B cell (primary cell): ENCODE results near the gene PRKCH. TPM values are rescaled to one million over a fixed set of nuclear protein-coding genes. Genes with fewer than 3 reads are reported as not detected.

Source experiments
- ATAC-seq: fragments of 200-7000 bp; cut with Tn5 transposase; one replicate; pipeline ENCODE4 v1.10.0; 2021; ENCODE audit warnings: low read depth, mild to moderate bottlenecking, moderate number of reproducible peaks, moderate library complexity
- CTCF ChIA-PET: fragments of 350-600 bp; sonication (Branson Sonifier 250); formaldehyde crosslinking; loops from one replicate; lab custom pipeline; 2021; ENCODE audit warnings: antibody characterized with exemption, inconsistent platforms; lab: Charles Lee
- POLR2A ChIA-PET: fragments of 350-600 bp; sonication (Branson Sonifier 250); formaldehyde crosslinking; loops from one replicate; lab custom pipeline; 2021; ENCODE audit warnings: antibody characterized with exemption; lab: Charles Lee
- DNase-seq: peaks from one replicate; pipeline ENCODE4 v3.0.0; 2013
- H2AFZ ChIP-seq: 2 replicates; pipeline ENCODE4 v1.6.1; 2012; ENCODE audit warnings: mild to moderate bottlenecking, low read depth, low read length; ENCODE audit not compliant: insufficient read depth, poor library complexity, severe bottlenecking
- H3K27ac ChIP-seq, 2 donors: 1 replicate in 1 of 2; 2 replicates in 1 of 2; pipeline ENCODE4 v1.5.1; 2012 to 2013; ENCODE audit warnings: low read length in 2 of 2, mild to moderate bottlenecking in 2 of 2, moderate library complexity in 1 of 2
- H3K27me3 ChIP-seq, 4 experiments: fragments of 200-600 bp in 1 of 4; sonication (generic) in 1 of 4; replicated peaks in 1 of 4; 1 replicate in 2 of 4; 2 replicates in 2 of 4; pipeline versions ENCODE4 v1.6.1 to v1.7.0; 2013 to 2016; ENCODE audit warnings: low read length in 3 of 4, mild to moderate bottlenecking in 2 of 4, mixed read lengths in 1 of 4, moderate library complexity in 1 of 4; ENCODE audit not compliant: insufficient read depth in 4 of 4, control insufficient read depth in 3 of 4; ENCODE audit errors: control extremely low read depth in 1 of 4
- H3K36me3 ChIP-seq, 2 experiments: replicated peaks in 1 of 2; 1 replicate in 1 of 2; 2 replicates in 1 of 2; pipeline versions ENCODE4 v1.6.1 to v1.7.1; 2013; ENCODE audit warnings: low read length in 1 of 2; ENCODE audit not compliant: insufficient read depth in 2 of 2, control insufficient read depth in 1 of 2; ENCODE audit errors: control extremely low read depth in 1 of 2, extremely low read depth in 1 of 2
- H3K4me1 ChIP-seq, 2 donors: fragments of 200-600 bp in 1 of 2; sonication (generic) in 1 of 2; 1 replicate in 1 of 2; 2 replicates in 1 of 2; pipeline versions ENCODE4 v1.5.1 to v1.6.1; 2013 to 2017; ENCODE audit warnings: low read length in 2 of 2; ENCODE audit not compliant: control insufficient read depth in 2 of 2, insufficient read depth in 2 of 2
- H3K4me2 ChIP-seq: replicated peaks from 2 replicates; pipeline ENCODE3; 2012; ENCODE audit warnings: mild to moderate bottlenecking, low read depth, low read length; ENCODE audit not compliant: poor library complexity, severe bottlenecking
- H3K4me3 ChIP-seq, 5 experiments: fragments of 200-600 bp in 1 of 5; sonication (generic) in 1 of 5; 1 replicate in 3 of 5; 2 replicates in 2 of 5; pipeline versions ENCODE4 v1.5.1 to v1.7.0; 2011 to 2016; ENCODE audit warnings: low read length in 4 of 5, mild to moderate bottlenecking in 4 of 5, low read depth in 2 of 5, control low read depth in 1 of 5, moderate library complexity in 1 of 5; ENCODE audit not compliant: insufficient read depth in 1 of 5; ENCODE audit errors: control extremely low read depth in 1 of 5, extremely low read depth in 1 of 5
- H3K79me2 ChIP-seq: fragments of 200-600 bp; sonication (generic); one replicate; pipeline ENCODE4 v1.6.0; 2016; ENCODE audit warnings: low read length; ENCODE audit not compliant: control insufficient read depth, insufficient read depth
- H3K9ac ChIP-seq: fragments of 200-600 bp; sonication (generic); 2 replicates; pipeline ENCODE4 v1.6.1; 2017; ENCODE audit warnings: mild to moderate bottlenecking, low read length, moderate library complexity
- H3K9me3 ChIP-seq, 3 donors: one replicate each; pipeline versions ENCODE4 v1.6.1 to v1.7.1; 2013; ENCODE audit warnings: low read length in 2 of 3; ENCODE audit not compliant: control insufficient read depth in 2 of 3, insufficient read depth in 1 of 3; ENCODE audit errors: control extremely low read depth in 1 of 3
- H4K20me1 ChIP-seq: 2 replicates; pipeline ENCODE4 v1.6.0; 2012; ENCODE audit warnings: mild to moderate bottlenecking, low read length; ENCODE audit not compliant: insufficient read depth, control insufficient read depth, poor library complexity, severe bottlenecking
- H3K27ac Mint-ChIP-seq: one replicate; pipeline ENCODE4 v1.8.0; 2021; ENCODE audit warnings: mixed read lengths
- H3K27me3 Mint-ChIP-seq: one replicate; pipeline ENCODE4 v1.8.0; 2021; ENCODE audit warnings: mixed read lengths
- H3K4me1 Mint-ChIP-seq: one replicate; pipeline ENCODE4 v1.8.0; 2021; ENCODE audit warnings: mixed read lengths
- H3K4me3 Mint-ChIP-seq: one replicate; pipeline ENCODE4 v1.8.0; 2021; ENCODE audit warnings: mixed read lengths
- H3K9me3 Mint-ChIP-seq: one replicate; pipeline ENCODE4 v1.8.0; 2022; ENCODE audit warnings: mixed read lengths; ENCODE audit not compliant: insufficient read depth
- EZH2 ChIP-seq: IDR thresholded peaks from 2 replicates; pipeline ENCODE4 v1.6.1; 2012; ENCODE audit warnings: borderline replicate concordance, low read depth, mild to moderate bottlenecking, moderate library complexity, low read length; ENCODE audit not compliant: insufficient read depth, poor library complexity, severe bottlenecking
- WGBS: methylation state at CpG from one replicate; pipeline ENCODE4 v1.1.5; 2013; ENCODE audit warnings: missing lambda C conversion rate; ENCODE audit not compliant: insufficient coverage; 5-methylcytosine and 5-hydroxymethylcytosine counted together
- intact Hi-C: fragments of 100-400 bp; cut with micrococcal nuclease; formaldehyde crosslinking; loops from one replicate; pipeline ENCODE4 v1.10.0; 2022
- polyA plus RNA-seq: library from polyadenylated mRNA; depleted of rRNA; stranded (reverse); fragments of >200 nt; gene quantifications from 2 replicates; pipeline ENCODE4 v1.2.3, GENCODE V29; 2012
- total RNA-seq, 2 donors: library from RNA; stranded (reverse); fragments of 120-200 nt in 1 of 2; gene quantifications; 1 replicate in 1 of 2; 2 replicates in 1 of 2; pipeline versions ENCODE4 v1.2.3 to v1.2.4, GENCODE V29; 2013 to 2022
- TF ChIP-seq, protein P1 (sequence below): fragments of 200-600 bp; IDR thresholded peaks from one replicate; pipeline ENCODE4 v1.8.0; 2022; ENCODE audit warnings: antibody characterized with exemption, mild to moderate bottlenecking

Gene PRKCH
- total and polyA plus RNA-seq, 2 donors (not counting 1 experiment from before 2014, with no cell fraction given): 2.0 to 5.0 TPM

DNA sequence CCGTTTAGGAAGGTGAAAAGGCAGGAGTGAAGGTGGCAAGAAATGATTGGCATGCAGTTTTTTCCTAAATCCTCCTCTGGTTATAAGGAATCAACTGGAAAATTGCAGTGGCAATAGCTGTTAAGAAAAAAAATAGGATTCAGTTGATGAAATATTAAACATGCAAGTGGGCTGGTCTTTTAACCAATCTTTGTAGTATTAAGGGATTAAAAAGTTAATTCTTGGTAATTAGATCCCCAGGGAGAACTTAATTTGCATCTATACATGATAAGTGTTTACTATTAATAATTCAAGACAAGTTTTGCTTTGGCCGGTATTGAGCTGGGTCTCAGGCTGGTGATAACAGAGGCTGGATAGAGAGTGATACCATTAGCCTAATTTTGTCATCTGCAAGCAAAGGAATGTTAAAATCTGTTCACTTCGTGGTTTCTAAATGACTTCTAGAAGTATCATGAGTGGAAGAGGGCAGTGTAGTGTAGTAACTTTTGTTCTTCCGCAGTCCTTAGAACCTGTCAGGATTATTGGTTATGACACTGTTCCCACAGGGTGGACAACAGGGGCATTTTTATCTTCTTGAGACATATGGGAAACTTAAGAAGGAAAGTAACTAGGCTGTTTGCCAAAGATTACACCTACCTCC is 118.5 kb downstream of the PRKCH start:
- Histone ChIP-seq H3K4me3 (no peak overlapping the region), H4K20me1 (no peaks in the 10 kb centered on the region), H3K27ac (no peak overlapping the region), H3K9me3 (no peaks in the 10 kb centered on the region), H2AFZ (no peak overlapping the region), H3K27me3 (peaks cover 0 to 5% (median 0%) of the 10 kb centered on the region in 4 experiments), H3K79me2 (no peaks in the 10 kb centered on the region), H3K4me1 (peaks cover 6 to 21% of the 10 kb centered on the region in 2 donors), H3K36me3 (no peaks in the 10 kb centered on the region), H3K9ac (no peak overlapping the region), H3K4me2 (peak overlapping the region; percentile 13)
- intact Hi-C loops: loop anchor here (10.0 kb wide), 1 partner anchor 115 kb away; the partner anchor contains the start of gene PRKCH
- Mint-ChIP-seq H3K27me3 (no peaks in the 10 kb centered on the region), H3K9me3 (no peaks in the 10 kb centered on the region), H3K4me1 (peaks cover 23% of the 10 kb centered on the region), H3K4me3 (peak overlapping the region; percentile 1), H3K27ac (no peak overlapping the region)
- ATAC-seq (no peak), DNase-seq (no peak)
- ChIA-PET CTCF (interaction anchor here (0.7 to 1.4 kb wide), 2 partner anchors 398 to 686 kb away, joined by 3 read pairs; no protein-coding TSS in a partner anchor), POLR2A (no interaction called here)
- WGBS: 87% methylated on average over 3 of the region's 4 CpGs
- TF ChIP-seq EZH2: no peak
- TF ChIP-seq, protein P1, sequence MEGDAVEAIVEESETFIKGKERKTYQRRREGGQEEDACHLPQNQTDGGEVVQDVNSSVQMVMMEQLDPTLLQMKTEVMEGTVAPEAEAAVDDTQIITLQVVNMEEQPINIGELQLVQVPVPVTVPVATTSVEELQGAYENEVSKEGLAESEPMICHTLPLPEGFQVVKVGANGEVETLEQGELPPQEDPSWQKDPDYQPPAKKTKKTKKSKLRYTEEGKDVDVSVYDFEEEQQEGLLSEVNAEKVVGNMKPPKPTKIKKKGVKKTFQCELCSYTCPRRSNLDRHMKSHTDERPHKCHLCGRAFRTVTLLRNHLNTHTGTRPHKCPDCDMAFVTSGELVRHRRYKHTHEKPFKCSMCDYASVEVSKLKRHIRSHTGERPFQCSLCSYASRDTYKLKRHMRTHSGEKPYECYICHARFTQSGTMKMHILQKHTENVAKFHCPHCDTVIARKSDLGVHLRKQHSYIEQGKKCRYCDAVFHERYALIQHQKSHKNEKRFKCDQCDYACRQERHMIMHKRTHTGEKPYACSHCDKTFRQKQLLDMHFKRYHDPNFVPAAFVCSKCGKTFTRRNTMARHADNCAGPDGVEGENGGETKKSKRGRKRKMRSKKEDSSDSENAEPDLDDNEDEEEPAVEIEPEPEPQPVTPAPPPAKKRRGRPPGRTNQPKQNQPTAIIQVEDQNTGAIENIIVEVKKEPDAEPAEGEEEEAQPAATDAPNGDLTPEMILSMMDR: no peak

DNA sequence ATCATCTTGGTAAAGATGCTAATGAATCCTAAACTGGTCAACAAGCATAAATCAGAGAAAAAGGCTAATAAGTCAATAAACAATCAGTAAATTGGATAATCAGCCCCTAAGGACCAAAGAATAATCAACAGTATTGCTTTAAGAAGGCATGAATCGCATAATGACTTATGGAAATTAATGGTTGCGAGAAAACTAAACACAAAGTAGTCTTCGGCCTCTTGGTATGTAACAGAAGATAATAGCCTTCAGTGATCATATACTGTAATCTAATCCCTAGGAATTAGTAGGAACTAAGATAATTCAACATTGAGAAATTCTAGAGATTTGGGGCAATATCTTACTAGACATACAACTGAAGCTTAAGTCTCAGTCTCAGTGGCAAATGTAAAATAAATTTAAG is 122.1 kb downstream of the PRKCH start:
- H3K36me3 ChIP-seq: no peaks in the 10 kb centered on the region
- no peak overlapping the region for H3K4me3 Mint-ChIP-seq
- TF ChIP-seq EZH2: no peak
- TF ChIP-seq, protein P1: no peak
- H2AFZ ChIP-seq: no peak overlapping the region
- H3K4me1 Mint-ChIP-seq: peaks cover 27% of the 10 kb centered on the region
- H4K20me1 ChIP-seq: no peaks in the 10 kb centered on the region
- WGBS: no CpG with 5 or more reads among the region's 3 CpGs
- no peak overlapping the region for H3K27ac ChIP-seq
- H3K4me2 ChIP-seq: no peak overlapping the region
- no peak overlapping the region for H3K4me3 ChIP-seq
- no peaks in the 10 kb centered on the region for H3K9me3 ChIP-seq
- H3K27me3 Mint-ChIP-seq: peaks cover 7% of the 10 kb centered on the region
- intact Hi-C loops: loop anchor here (10.0 kb wide), 1 partner anchor 119 kb away; the partner anchor contains the start of gene PRKCH
- CTCF ChIA-PET: interaction anchor here (0.8 kb wide), 1 partner anchor 8 kb away, joined by 3 read pairs; no protein-coding TSS in a partner anchor
- peaks cover 6 to 25% of the 10 kb centered on the region in 2 donors for H3K4me1 ChIP-seq
- H3K9ac ChIP-seq: no peak overlapping the region
- H3K9me3 Mint-ChIP-seq: no peaks in the 10 kb centered on the region
- H3K27ac Mint-ChIP-seq: no peak overlapping the region
- H3K79me2 ChIP-seq: no peaks in the 10 kb centered on the region
- DNase-seq (no peak), ATAC-seq (no peak)
- POLR2A ChIA-PET: no interaction called here
- no peaks in the 10 kb centered on the region for H3K27me3 ChIP-seq
